GM06990 (cell line): ENCODE results near the gene ZBTB20.

Experiments used
- DNase-seq: peaks from one replicate; pipeline ENCODE4 v3.0.0-alpha.2; 2011; ENCODE audit not compliant: insufficient read length; ENCODE audit errors: extremely low read depth
- H3K27me3 ChIP-seq: replicated peaks from 2 replicates; pipeline ENCODE4 v1.6.0; 2011; ENCODE audit warnings: low read length; ENCODE audit not compliant: control insufficient read depth, insufficient read depth
- H3K36me3 ChIP-seq: 2 replicates; pipeline ENCODE4 v1.5.1; 2011; ENCODE audit warnings: low read length; ENCODE audit not compliant: control insufficient read depth, insufficient read depth
- H3K4me3 ChIP-seq: replicated peaks from 2 replicates; pipeline ENCODE4 v1.5.1; 2011; ENCODE audit warnings: low read depth, mild to moderate bottlenecking, control low read depth, low read length
- TF ChIP-seq, protein P1 (sequence below): IDR thresholded peaks from 2 replicates; pipeline ENCODE4 v1.5.1; 2011; ENCODE audit warnings: low read length, control low read depth, mild to moderate bottlenecking, inconsistent platforms; ENCODE audit not compliant: insufficient read depth, poor library complexity, severe bottlenecking

The ZBTB20 gene

DNA sequence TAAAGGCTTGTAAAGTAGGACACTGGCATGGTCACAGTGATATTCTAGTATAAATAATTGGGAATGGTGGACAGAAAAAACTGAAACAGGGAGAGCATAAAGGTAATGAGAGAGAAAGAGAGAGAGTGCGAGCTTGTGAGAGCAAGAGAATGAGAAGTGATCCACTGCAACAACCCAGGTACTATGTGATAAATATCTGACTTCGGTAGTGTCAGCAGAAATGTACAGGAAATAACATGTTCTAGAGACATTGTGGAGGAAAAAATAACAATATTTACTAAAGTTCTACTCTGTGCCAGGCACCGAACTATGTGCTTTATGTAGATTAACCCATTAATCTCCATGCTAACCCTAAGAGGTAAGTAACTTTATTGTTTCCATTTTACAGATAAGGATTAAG, 425.9 kb downstream of the ZBTB20 start:
- Histone ChIP-seq H3K27me3 (no peaks in the 10 kb centered on the region), H3K4me3 (no peak overlapping the region), H3K36me3 (no peaks in the 10 kb centered on the region)
- no peak for DNase-seq
- TF ChIP-seq, protein P1, sequence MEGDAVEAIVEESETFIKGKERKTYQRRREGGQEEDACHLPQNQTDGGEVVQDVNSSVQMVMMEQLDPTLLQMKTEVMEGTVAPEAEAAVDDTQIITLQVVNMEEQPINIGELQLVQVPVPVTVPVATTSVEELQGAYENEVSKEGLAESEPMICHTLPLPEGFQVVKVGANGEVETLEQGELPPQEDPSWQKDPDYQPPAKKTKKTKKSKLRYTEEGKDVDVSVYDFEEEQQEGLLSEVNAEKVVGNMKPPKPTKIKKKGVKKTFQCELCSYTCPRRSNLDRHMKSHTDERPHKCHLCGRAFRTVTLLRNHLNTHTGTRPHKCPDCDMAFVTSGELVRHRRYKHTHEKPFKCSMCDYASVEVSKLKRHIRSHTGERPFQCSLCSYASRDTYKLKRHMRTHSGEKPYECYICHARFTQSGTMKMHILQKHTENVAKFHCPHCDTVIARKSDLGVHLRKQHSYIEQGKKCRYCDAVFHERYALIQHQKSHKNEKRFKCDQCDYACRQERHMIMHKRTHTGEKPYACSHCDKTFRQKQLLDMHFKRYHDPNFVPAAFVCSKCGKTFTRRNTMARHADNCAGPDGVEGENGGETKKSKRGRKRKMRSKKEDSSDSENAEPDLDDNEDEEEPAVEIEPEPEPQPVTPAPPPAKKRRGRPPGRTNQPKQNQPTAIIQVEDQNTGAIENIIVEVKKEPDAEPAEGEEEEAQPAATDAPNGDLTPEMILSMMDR, result no peak

- Histone ChIP-seq H3K4me3 (no peak overlapping the region), H3K27me3 (no peaks in the 10 kb centered on the region), H3K36me3 (no peaks in the 10 kb centered on the region)
- no peak for DNase-seq
- TF ChIP-seq, protein P1, result no peak
Observed at GRCh38 chr3:114718898-114719210, 428.2 kb downstream of the ZBTB20 start.

DNA sequence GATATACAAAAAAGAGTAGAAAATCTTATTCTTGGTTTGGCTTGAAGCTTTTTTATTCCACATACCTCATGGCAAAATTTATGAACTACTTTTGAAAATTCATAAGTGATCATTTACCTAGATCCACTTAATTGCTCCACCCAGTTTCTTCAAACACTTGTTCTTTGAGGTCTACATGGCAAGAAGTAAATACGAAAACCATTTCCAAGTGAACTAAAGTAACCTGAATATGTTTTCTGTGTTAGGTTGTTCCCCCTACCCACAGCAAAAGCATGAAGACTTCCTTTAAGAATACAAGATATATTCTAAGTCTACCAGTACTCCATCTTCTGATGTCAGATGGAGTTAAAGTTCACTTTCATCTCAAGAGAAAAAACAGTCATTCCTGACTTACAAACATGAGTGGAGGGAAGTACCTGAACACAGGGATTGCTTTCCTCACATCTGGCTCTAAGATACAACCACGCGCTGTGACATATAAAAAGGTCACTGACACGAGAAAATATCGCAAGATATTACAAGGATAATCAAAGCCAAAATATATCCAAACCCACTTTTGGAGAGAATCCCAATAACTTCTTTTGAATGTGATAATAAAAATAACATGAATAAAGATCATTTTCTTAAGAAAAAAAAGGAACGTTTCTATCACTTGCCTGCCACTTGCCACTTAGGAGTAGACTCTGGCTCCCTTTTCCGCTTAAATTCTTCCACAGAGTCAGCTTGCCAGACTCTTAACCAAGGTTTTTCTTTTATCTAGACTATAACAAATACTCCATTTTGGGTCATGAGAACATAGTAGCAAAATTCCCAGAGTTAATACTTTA, 428.8 kb downstream of the ZBTB20 start:
- DNase-seq, result no peak
- Histone ChIP-seq H3K36me3 (no peaks in the 10 kb centered on the region), H3K4me3 (no peak overlapping the region), H3K27me3 (no peaks in the 10 kb centered on the region)
- TF ChIP-seq, protein P1, result no peak

GRCh38 chr3:114716916-114717315, 430.2 kb downstream of the ZBTB20 start:
- H3K4me3 ChIP-seq, result no peak overlapping the region
- no peaks in the 10 kb centered on the region for H3K36me3 ChIP-seq
- TF ChIP-seq, protein P1, result no peak
- no peaks in the 10 kb centered on the region for H3K27me3 ChIP-seq
- no peak for DNase-seq

GRCh38 chr3:114716126-114716525, 431.0 kb downstream of the ZBTB20 start:
- no peak for DNase-seq
- no peak overlapping the region for H3K4me3 ChIP-seq
- no peaks in the 10 kb centered on the region for H3K27me3 ChIP-seq
- TF ChIP-seq, protein P1, result no peak
- no peaks in the 10 kb centered on the region for H3K36me3 ChIP-seq
